Measurements from ENCODE around the gene MNT.

DNA sequence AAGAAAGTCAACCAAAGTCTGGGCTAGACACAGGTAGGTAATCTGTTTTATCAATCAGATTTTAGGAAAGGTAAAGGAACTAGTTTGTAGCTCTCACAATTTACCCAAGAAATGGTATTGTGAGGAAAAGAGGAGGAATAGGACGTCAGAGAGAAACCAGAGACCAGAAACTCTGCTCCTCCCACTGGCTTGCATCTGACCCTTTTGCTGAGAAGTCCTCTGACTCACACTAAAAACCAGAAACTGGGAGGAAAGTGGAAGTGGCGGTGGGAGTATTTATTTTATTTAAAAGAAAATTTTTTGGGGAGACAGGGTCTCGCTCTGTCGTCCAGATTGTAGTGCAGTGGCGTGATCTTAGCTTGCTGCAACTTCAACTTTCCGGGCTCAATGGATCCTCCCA, 38.0 kb upstream of the MNT start:
- TF ChIP-seq, protein P1, sequence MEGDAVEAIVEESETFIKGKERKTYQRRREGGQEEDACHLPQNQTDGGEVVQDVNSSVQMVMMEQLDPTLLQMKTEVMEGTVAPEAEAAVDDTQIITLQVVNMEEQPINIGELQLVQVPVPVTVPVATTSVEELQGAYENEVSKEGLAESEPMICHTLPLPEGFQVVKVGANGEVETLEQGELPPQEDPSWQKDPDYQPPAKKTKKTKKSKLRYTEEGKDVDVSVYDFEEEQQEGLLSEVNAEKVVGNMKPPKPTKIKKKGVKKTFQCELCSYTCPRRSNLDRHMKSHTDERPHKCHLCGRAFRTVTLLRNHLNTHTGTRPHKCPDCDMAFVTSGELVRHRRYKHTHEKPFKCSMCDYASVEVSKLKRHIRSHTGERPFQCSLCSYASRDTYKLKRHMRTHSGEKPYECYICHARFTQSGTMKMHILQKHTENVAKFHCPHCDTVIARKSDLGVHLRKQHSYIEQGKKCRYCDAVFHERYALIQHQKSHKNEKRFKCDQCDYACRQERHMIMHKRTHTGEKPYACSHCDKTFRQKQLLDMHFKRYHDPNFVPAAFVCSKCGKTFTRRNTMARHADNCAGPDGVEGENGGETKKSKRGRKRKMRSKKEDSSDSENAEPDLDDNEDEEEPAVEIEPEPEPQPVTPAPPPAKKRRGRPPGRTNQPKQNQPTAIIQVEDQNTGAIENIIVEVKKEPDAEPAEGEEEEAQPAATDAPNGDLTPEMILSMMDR (IDR thresholded peaks at IDR 0.05 in 8 of 11, conservative IDR thresholded peaks at IDR 0.05 in 3 of 11), result no peak
- TF ChIP-seq POLR2A (IDR thresholded peaks at IDR 0.05), result no peak
- no peak for TF ChIP-seq POLR2AphosphoS5 (IDR thresholded peaks at IDR 0.05)

All from spleen (tissue), 7 donors.